Small intestine (tissue), 16 donors: Measurements from ENCODE around the gene CRISPLD2. TPM values are rescaled to one million over a fixed set of nuclear protein-coding genes. Genes with fewer than 3 reads are reported as not detected.

Source experiments
- DNase-seq, 2 donors: peaks; one replicate each; pipeline versions ENCODE4 v3.0.0 to v3.0.0-alpha.2; 2013
- FAIRE-seq: peaks from 2 replicates; lab custom pipeline; 2012; peaks lifted over from hg19 to GRCh38; lab: Jason Lieb, UNC
- H3K27ac ChIP-seq, 3 donors: one replicate each; pipeline ENCODE4 v1.5.1; 2013; ENCODE audit warnings: low read length in 2 of 3, mild to moderate bottlenecking in 2 of 3, control low read depth in 1 of 3, inconsistent platforms in 1 of 3, low read depth in 1 of 3, moderate library complexity in 1 of 3
- H3K27me3 ChIP-seq, 3 donors: one replicate each; pipeline ENCODE4 v1.6.1; 2013; ENCODE audit warnings: low read length in 3 of 3, inconsistent platforms in 1 of 3; ENCODE audit not compliant: control insufficient read depth in 3 of 3, insufficient read depth in 3 of 3
- H3K36me3 ChIP-seq, 3 donors: one replicate each; pipeline ENCODE4 v1.6.1; 2013; ENCODE audit warnings: low read length in 3 of 3, inconsistent platforms in 1 of 3, low read depth in 1 of 3, mild to moderate bottlenecking in 1 of 3, moderate library complexity in 1 of 3; ENCODE audit not compliant: control insufficient read depth in 3 of 3, insufficient read depth in 2 of 3
- H3K4me1 ChIP-seq, 3 donors: one replicate each; pipeline ENCODE4 v1.6.1; 2013; ENCODE audit warnings: low read length in 2 of 3, inconsistent platforms in 1 of 3, low read depth in 1 of 3, mild to moderate bottlenecking in 1 of 3, moderate library complexity in 1 of 3; ENCODE audit not compliant: control insufficient read depth in 3 of 3, insufficient read depth in 2 of 3
- H3K4me3 ChIP-seq, 3 donors: one replicate each; pipeline ENCODE4 v1.5.1; 2013; ENCODE audit warnings: low read length in 3 of 3, control low read depth in 1 of 3, inconsistent platforms in 1 of 3, low read depth in 1 of 3, mild to moderate bottlenecking in 1 of 3, moderate library complexity in 1 of 3
- H3K9me3 ChIP-seq, 2 donors: one replicate each; pipeline ENCODE4 v1.6.1; 2013; ENCODE audit warnings: low read depth in 1 of 2, low read length in 1 of 2; ENCODE audit not compliant: control insufficient read depth in 2 of 2, insufficient read depth in 1 of 2
- WGBS, 3 donors: extraction: QIAGEN DNeasy Blood & Tissue Kit; methylation state at CpG; one replicate each; pipeline ENCODE4 v1.1.7; 2013; 5-methylcytosine and 5-hydroxymethylcytosine counted together
- long read RNA-seq, 10 donors: transcript quantifications; one replicate each; lab custom pipeline, GENCODE V29; 2026
- polyA plus RNA-seq, 4 donors: library from polyadenylated mRNA; stranded (reverse) in 3 of 4; unstranded in 1 of 4; fragments of 200-250 nt in 3 of 4; fragments of 120-200 nt in 1 of 4; gene quantifications; one replicate each; pipeline versions ENCODE4 v1.2.1 to v1.2.3, GENCODE V29; 2013
- donor health status: healthy with polysubstance abuse.
- donor health status: control.
- donor health status: control.
- donor health status: Bipolar disorder and iron deficiency.
- donor health status: healthy.

The CRISPLD2 gene, protein sequence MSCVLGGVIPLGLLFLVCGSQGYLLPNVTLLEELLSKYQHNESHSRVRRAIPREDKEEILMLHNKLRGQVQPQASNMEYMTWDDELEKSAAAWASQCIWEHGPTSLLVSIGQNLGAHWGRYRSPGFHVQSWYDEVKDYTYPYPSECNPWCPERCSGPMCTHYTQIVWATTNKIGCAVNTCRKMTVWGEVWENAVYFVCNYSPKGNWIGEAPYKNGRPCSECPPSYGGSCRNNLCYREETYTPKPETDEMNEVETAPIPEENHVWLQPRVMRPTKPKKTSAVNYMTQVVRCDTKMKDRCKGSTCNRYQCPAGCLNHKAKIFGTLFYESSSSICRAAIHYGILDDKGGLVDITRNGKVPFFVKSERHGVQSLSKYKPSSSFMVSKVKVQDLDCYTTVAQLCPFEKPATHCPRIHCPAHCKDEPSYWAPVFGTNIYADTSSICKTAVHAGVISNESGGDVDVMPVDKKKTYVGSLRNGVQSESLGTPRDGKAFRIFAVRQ
- polyA plus RNA-seq = 10 to 100 TPM in 1 of 4 donors, 1 to 10 TPM in 2, under 1 TPM in 1; 0.89 to 31.4 (median 4.9) TPM
- long read RNA-seq, donor 1 = 0 reads
- long read RNA-seq, donor 2 = 0 reads
- long read RNA-seq, donor 3, full-length matches to known transcripts = 2 of 2 reads
- long read RNA-seq, donor 3, partial matches to known transcripts = 0 of 2 reads
- long read RNA-seq, donor 3, other reads (novel, unspliced or antisense) = 0 of 2 reads
- long read RNA-seq, donor 4 = 0 reads
- long read RNA-seq, donor 5 = 0 reads
- long read RNA-seq, donor 6, full-length matches to known transcripts = 3 of 3 reads
- long read RNA-seq, donor 6, partial matches to known transcripts = 0 of 3 reads
- long read RNA-seq, donor 6, other reads (novel, unspliced or antisense) = 0 of 3 reads
- long read RNA-seq, donor 7 = 0 reads
- long read RNA-seq, donor 8 = 0 reads
- long read RNA-seq, donor 9 = 0 reads
- long read RNA-seq, donor 10, full-length matches to known transcripts = 6 of 6 reads
- long read RNA-seq, donor 10, partial matches to known transcripts = 0 of 6 reads
- long read RNA-seq, donor 10, other reads (novel, unspliced or antisense) = 0 of 6 reads

- H3K4me3 ChIP-seq = peak within 1 kb of the TSS; percentile 21 to 61 (median 42)
- peak; percentile 84 to 94 for DNase-seq
- WGBS, 3 donors = 2 to 4% (median 2%) methylated on average over 37 to 53 of the region's 53 CpGs
- no peak for FAIRE-seq
- H3K36me3 ChIP-seq = no peaks in the 10 kb centered on the region
- no peaks in the 10 kb centered on the region for H3K9me3 ChIP-seq
- H3K27me3 ChIP-seq = peaks cover 0 to 39% (median 0%) of the 10 kb centered on the region in 3 donors
- peak within 1 kb of the TSS in 2 of 3 donors; percentile 18 to 90 for H3K27ac ChIP-seq
- peaks cover 0 to 6% (median 0%) of the 10 kb centered on the region in 3 donors for H3K4me1 ChIP-seq
Measured at GRCh38 chr16:84819644-84820304, at the start of gene CRISPLD2. Gene CRISPLD2 (plus strand): TSS chr16:84819985. CDS start chr16:84838496, 18,511 bp downstream.

- no peak for FAIRE-seq
- Histone ChIP-seq H3K9me3 (no peaks in the 10 kb centered on the region), H3K27me3 (no peaks in the 10 kb centered on the region), H3K27ac (no peak overlapping the region), H3K4me3 (no peak overlapping the region), H3K4me1 (no peaks in the 10 kb centered on the region), H3K36me3 (peaks cover 17 to 83% (median 20%) of the 10 kb centered on the region in 3 donors)
- 88 to 94% (median 91%) methylated on average over 10 of the region's 10 CpGs for WGBS, 3 donors
- no peak for DNase-seq
Measured at GRCh38 chr16:84773312-84773711, 46.5 kb upstream of the CRISPLD2 start.

DNA sequence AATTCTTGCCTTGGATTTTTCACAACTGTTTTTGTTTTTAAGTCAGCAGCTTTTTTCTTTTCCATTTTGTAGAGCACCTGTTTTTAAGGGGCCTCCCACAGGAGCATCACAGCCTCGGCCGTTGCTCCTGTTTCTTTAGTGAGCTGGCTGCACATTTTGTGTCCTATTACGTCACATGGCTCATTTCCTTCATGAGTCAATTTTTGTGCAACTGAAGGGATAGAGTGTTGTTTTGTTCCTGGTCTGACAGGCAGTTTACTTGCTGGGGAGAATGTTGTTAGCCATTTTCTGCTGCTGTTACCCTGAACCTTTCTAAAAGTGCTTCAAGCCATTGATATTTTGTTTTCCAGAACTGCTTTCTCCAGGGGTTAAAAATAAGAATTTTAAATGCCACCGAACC, 45.0 kb upstream of the CRISPLD2 start:
- no peak overlapping the region for H3K27ac ChIP-seq
- no peak for FAIRE-seq
- WGBS, 3 donors = 79 to 91% (median 81%) methylated on average over 4 of the region's 4 CpGs

DNA sequence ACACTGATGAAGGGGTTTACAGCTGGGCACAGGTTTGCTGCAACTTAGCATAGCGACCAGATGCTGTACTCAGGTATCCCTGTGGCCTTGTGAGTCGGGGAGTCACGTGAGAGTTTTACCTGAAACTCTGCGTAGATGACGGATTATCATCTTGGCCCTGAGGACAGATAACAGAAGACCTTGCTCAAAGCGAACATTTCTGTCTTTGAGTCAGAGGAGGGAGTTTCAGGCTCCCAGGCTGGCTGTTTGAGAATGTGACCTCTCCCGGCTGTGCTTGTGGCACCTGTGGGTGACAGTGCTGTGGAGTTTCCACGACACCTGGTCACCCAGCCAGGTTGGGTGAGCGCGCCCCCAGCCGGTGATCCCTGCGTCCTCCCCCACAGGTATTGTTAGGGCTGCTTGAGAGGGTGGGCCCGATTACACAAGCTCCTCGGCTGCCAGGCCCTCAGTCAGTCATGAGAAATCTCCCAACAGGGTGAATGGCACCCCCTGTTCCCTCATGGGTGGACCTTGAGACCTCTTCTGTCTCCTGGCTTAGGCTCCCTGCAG, 44.4 kb upstream of the CRISPLD2 start:
- no peak for FAIRE-seq
- 89 to 90% (median 90%) methylated on average over 14 of the region's 14 CpGs for WGBS, 3 donors
- H3K36me3 ChIP-seq = peaks cover 15 to 80% (median 17%) of the 10 kb centered on the region in 3 donors
- H3K27me3 ChIP-seq = no peaks in the 10 kb centered on the region
- H3K4me3 ChIP-seq = no peak overlapping the region
- no peaks in the 10 kb centered on the region for H3K9me3 ChIP-seq
- H3K4me1 ChIP-seq = no peaks in the 10 kb centered on the region
- peak overlapping the region in 1 of 3 donors; percentile 23 for H3K27ac ChIP-seq
- no peak for DNase-seq

More for the DNA sequence above, 45.0 kb upstream of the CRISPLD2 start:
- Histone ChIP-seq H3K36me3 (peaks cover 10 to 78% (median 17%) of the 10 kb centered on the region in 3 donors), H3K4me3 (no peak overlapping the region), H3K27me3 (no peaks in the 10 kb centered on the region), H3K4me1 (no peaks in the 10 kb centered on the region), H3K9me3 (no peaks in the 10 kb centered on the region)
- no peak for DNase-seq

GRCh38 chr16:84777435-84777834, 42.4 kb upstream of the CRISPLD2 start:
- no peaks in the 10 kb centered on the region for H3K27me3 ChIP-seq
- H3K4me1 ChIP-seq = no peaks in the 10 kb centered on the region
- peaks cover 17 to 67% (median 19%) of the 10 kb centered on the region in 3 donors for H3K36me3 ChIP-seq
- WGBS, 3 donors = 93 to 96% (median 96%) methylated on average over 5 of the region's 5 CpGs
- DNase-seq (no peak), FAIRE-seq (no peak)
- H3K9me3 ChIP-seq = no peaks in the 10 kb centered on the region
- H3K4me3 ChIP-seq = no peak overlapping the region
- H3K27ac ChIP-seq = no peak overlapping the region

GRCh38 chr16:84778720-84779119, 41.1 kb upstream of the CRISPLD2 start:
- H3K9me3 ChIP-seq = no peaks in the 10 kb centered on the region
- H3K27me3 ChIP-seq = no peaks in the 10 kb centered on the region
- no peak for FAIRE-seq
- DNase-seq = no peak
- 96 to 98% (median 97%) methylated on average over 18 of the region's 18 CpGs for WGBS, 3 donors
- no peak overlapping the region for H3K27ac ChIP-seq
- H3K36me3 ChIP-seq = peaks cover 12 to 56% (median 12%) of the 10 kb centered on the region in 3 donors
- H3K4me3 ChIP-seq = no peak overlapping the region
- no peaks in the 10 kb centered on the region for H3K4me1 ChIP-seq

DNA sequence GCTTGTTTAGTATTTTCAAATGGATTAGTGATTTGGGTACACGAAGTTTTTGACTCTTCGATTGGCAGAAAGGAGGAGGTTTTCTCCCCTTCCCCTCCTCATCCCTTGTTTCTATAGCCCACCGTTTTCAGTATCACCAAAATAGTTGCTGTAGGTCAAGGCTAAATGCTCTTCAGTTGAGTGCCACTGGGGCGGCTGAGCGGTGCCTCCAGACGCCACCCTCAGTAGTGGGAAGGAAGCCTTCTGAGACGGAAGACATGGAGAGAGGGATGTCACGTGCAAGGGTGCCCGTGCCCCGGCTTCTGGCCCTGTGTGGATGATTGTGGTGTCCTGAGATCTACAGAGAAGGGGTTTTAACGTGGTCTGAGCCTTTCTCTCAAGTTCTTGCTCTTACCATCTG, 39.7 kb upstream of the CRISPLD2 start:
- FAIRE-seq (no peak), DNase-seq (no peak)
- H3K27ac ChIP-seq = no peak overlapping the region
- no peaks in the 10 kb centered on the region for H3K9me3 ChIP-seq
- no peaks in the 10 kb centered on the region for H3K27me3 ChIP-seq
- no peak overlapping the region for H3K4me3 ChIP-seq
- H3K36me3 ChIP-seq = peaks cover 10 to 44% (median 11%) of the 10 kb centered on the region in 3 donors
- H3K4me1 ChIP-seq = no peaks in the 10 kb centered on the region
- WGBS, 3 donors = 95 to 98% (median 95%) methylated on average over 11 of the region's 11 CpGs
